ENCODE measurements around the gene TNFRSF11A. TPM values are rescaled to one million over a fixed set of nuclear protein-coding genes. Genes with fewer than 3 reads are reported as not detected.

TNFRSF11A gene
- total and polyA plus RNA-seq, 2 donors (not counting 1 experiment from before 2014, with no cell fraction given) = 0.01 to 1.7 TPM

DNA sequence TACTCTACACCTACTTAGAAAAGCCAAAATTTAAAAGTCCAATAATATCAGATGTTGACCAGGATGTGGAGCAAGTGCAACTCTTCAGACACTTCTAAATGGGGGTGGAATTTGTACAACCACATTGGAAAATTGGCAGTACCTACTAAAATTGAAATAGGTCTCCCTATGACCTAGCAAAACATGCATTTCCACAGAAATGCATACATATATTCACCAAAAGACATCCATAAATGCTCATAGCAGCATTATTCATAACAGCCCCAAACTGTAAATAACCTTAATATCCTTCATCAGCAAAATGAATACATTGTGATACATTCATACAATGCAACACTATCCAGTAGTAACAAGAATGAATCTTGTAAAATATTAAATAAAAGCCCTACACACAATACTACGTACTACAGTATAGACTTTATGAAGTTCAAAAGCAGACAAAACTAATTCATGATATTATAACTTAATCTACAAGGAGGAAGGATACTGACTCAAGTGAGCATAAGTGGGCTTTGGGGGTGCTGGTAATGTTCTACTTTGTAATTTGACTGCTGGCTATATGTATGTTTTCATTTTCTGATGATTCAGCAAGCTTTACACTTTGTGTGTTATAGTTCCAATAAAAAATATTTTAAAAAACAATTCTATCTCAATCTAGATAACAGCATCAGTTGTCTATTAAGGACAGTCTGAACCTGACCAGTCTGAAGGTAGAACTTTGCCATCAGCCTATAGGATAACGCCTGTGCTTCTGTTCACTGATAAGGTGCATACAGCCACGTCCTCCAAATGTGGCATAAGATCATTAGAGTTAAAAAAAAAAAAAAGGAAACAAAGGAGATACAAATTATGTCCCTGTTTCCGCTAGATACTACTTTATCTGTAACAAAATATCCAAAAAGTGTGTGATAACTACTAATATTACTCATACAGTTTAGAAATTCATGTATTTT is 6.6 kb upstream of the TNFRSF11A start:
- DNase-seq (no peak), ATAC-seq (ENCODE audit: low read depth) (no peak)
- Histone ChIP-seq H3K9ac (ENCODE audit: low read length) (no peak overlapping the region), H3K4me2 (replicated peaks; ENCODE audit: low read depth, low read length, poor library complexity, severe bottlenecking) (no peak overlapping the region), H3K27me3 (replicated peaks in 1 of 4; ENCODE audit: control extremely low read depth in 1 of 4, control insufficient read depth in 3 of 4, insufficient read depth in 4 of 4, low read length in 3 of 4) (no peaks in the 10 kb centered on the region), H3K79me2 (ENCODE audit: control insufficient read depth, insufficient read depth, low read length) (no peaks in the 10 kb centered on the region), H2AFZ (ENCODE audit: insufficient read depth, low read depth, low read length, poor library complexity, severe bottlenecking) (no peak overlapping the region), H3K4me3 (ENCODE audit: control extremely low read depth in 1 of 5, extremely low read depth in 1 of 5, insufficient read depth in 1 of 5, low read depth in 2 of 5, low read length in 4 of 5) (no peak overlapping the region), H3K9me3 (ENCODE audit: control extremely low read depth in 1 of 3, control insufficient read depth in 2 of 3, insufficient read depth in 1 of 3, low read length in 2 of 3) (no peaks in the 10 kb centered on the region), H3K27ac (ENCODE audit: low read length in 2 of 2) (no peak overlapping the region), H3K36me3 (replicated peaks in 1 of 2; ENCODE audit: control extremely low read depth in 1 of 2, control insufficient read depth in 1 of 2, extremely low read depth in 1 of 2, insufficient read depth in 2 of 2, low read length in 1 of 2) (no peaks in the 10 kb centered on the region), H3K4me1 (ENCODE audit: control insufficient read depth in 2 of 2, insufficient read depth in 2 of 2, low read length in 2 of 2) (no peaks in the 10 kb centered on the region), H4K20me1 (ENCODE audit: control insufficient read depth, insufficient read depth, low read length, poor library complexity, severe bottlenecking) (no peaks in the 10 kb centered on the region)
- Mint-ChIP-seq H3K4me1 (no peaks in the 10 kb centered on the region), H3K27me3 (peaks cover 11% of the 10 kb centered on the region), H3K27ac (no peak overlapping the region), H3K9me3 (ENCODE audit: insufficient read depth) (no peaks in the 10 kb centered on the region), H3K4me3 (no peak overlapping the region)
- WGBS (ENCODE audit: insufficient coverage) = 60% methylated on average over 2 of the region's 4 CpGs
- ChIA-PET CTCF (no interaction called here), POLR2A (no interaction called here)
- intact Hi-C loops (cut with micrococcal nuclease) = no loop called here
- TF ChIP-seq EZH2 (IDR thresholded peaks at IDR 0.05; ENCODE audit: borderline replicate concordance, insufficient read depth, low read depth, low read length, poor library complexity, severe bottlenecking) = no peak
- no peak for TF ChIP-seq CTCF (IDR thresholded peaks at IDR 0.05)

DNA sequence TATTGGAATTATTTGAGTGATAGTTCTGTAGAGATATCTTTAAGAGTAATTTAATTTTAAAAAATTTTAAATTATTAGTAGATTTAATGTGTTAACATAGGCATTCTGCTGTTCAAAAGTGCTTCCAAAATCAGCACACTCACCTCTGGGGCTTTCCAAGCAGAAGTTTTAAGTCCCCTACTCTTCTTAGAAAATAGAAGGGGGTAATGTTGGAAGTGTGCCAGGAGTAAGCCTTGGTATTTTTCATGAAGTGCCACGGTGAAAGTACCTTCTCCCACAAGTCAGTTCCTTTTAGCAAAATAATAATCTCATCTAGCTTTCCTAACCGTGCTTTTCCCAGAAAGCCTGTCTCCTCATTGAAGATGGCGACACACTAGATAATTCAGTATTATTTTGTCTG is 3.9 kb upstream of the TNFRSF11A start:
- Histone ChIP-seq H3K27me3 (replicated peaks in 1 of 4; ENCODE audit: control extremely low read depth in 1 of 4, control insufficient read depth in 3 of 4, insufficient read depth in 4 of 4, low read length in 3 of 4) (peaks cover 0 to 16% (median 7%) of the 10 kb centered on the region in 4 experiments), H3K9ac (ENCODE audit: low read length) (no peak overlapping the region), H3K4me2 (replicated peaks; ENCODE audit: low read depth, low read length, poor library complexity, severe bottlenecking) (no peak overlapping the region), H2AFZ (ENCODE audit: insufficient read depth, low read depth, low read length, poor library complexity, severe bottlenecking) (no peak overlapping the region), H3K79me2 (ENCODE audit: control insufficient read depth, insufficient read depth, low read length) (no peaks in the 10 kb centered on the region), H3K4me1 (ENCODE audit: control insufficient read depth in 2 of 2, insufficient read depth in 2 of 2, low read length in 2 of 2) (peaks cover 15 to 18% of the 10 kb centered on the region in 2 donors), H3K9me3 (ENCODE audit: control extremely low read depth in 1 of 3, control insufficient read depth in 2 of 3, insufficient read depth in 1 of 3, low read length in 2 of 3) (peaks cover 0 to 8% (median 0%) of the 10 kb centered on the region in 3 donors), H3K36me3 (replicated peaks in 1 of 2; ENCODE audit: control extremely low read depth in 1 of 2, control insufficient read depth in 1 of 2, extremely low read depth in 1 of 2, insufficient read depth in 2 of 2, low read length in 1 of 2) (no peaks in the 10 kb centered on the region), H3K27ac (ENCODE audit: low read length in 2 of 2) (no peak overlapping the region), H3K4me3 (ENCODE audit: control extremely low read depth in 1 of 5, extremely low read depth in 1 of 5, insufficient read depth in 1 of 5, low read depth in 2 of 5, low read length in 4 of 5) (no peak overlapping the region), H4K20me1 (ENCODE audit: control insufficient read depth, insufficient read depth, low read length, poor library complexity, severe bottlenecking) (no peaks in the 10 kb centered on the region)
- H3K4me1 Mint-ChIP-seq = peaks cover 15% of the 10 kb centered on the region
- CTCF ChIA-PET = no interaction called here
- DNase-seq (no peak), ATAC-seq (ENCODE audit: low read depth) (no peak)
- WGBS (ENCODE audit: insufficient coverage) = no CpG with 5 or more reads among the region's 3 CpGs
- intact Hi-C loops (cut with micrococcal nuclease) = no loop called here
- no peaks in the 10 kb centered on the region for H3K9me3 Mint-ChIP-seq (ENCODE audit: insufficient read depth)
- H3K27me3 Mint-ChIP-seq = peaks cover 26% of the 10 kb centered on the region
- POLR2A ChIA-PET = no interaction called here
- no peak for TF ChIP-seq CTCF (IDR thresholded peaks at IDR 0.05)
- no peak for TF ChIP-seq EZH2 (IDR thresholded peaks at IDR 0.05; ENCODE audit: borderline replicate concordance, insufficient read depth, low read depth, low read length, poor library complexity, severe bottlenecking)
- no peak overlapping the region for H3K4me3 Mint-ChIP-seq
- no peak overlapping the region for H3K27ac Mint-ChIP-seq

Measured in B cell (primary cell).